HepG2 (cell line): ENCODE measurements around the gene TEAD1. TPM values are rescaled to one million over a fixed set of nuclear protein-coding genes. Genes with fewer than 3 reads are reported as not detected.

ENCODE experiments used
- ATAC-seq: fragments of 200-7000 bp; cut with Tn5 transposase; 3 replicates; pipeline ENCODE4 v1.9.1; 2020; ENCODE audit warnings: mild to moderate bottlenecking, moderate library complexity
- BruUV-seq: library from RNA; stranded (reverse); fragments of 400-500 nt; replicated peaks from 2 replicates; lab custom pipeline; 2021; lab: Mats Ljungman, UMichigan
- CTCF ChIA-PET: fragments of 300-600 bp; formaldehyde crosslinking; extraction: SDS; loops from one replicate; lab custom pipeline; 2021; ENCODE audit warnings: low total read pairs, inconsistent platforms, low intra/inter-chr PET ratio; lab: Yijun Ruan, JAX
- POLR2A ChIA-PET: fragments of 350-600 bp; sonication (Branson Sonifier 250); formaldehyde crosslinking; loops from one replicate; lab custom pipeline; 2020; ENCODE audit warnings: antibody characterized with exemption, inconsistent platforms; lab: Yijun Ruan, JAX
- DNase-seq: peaks from one replicate; pipeline ENCODE4 v3.0.0-alpha.2; 2015; ENCODE audit warnings: low spot score
- FAIRE-seq: peaks from 3 replicates; lab custom pipeline; 2011; peaks lifted over from hg19 to GRCh38; lab: Jason Lieb, UNC
- H2AFZ ChIP-seq: one replicate; pipeline ENCODE4 v1.6.1; 2011; ENCODE audit warnings: low read length, inconsistent platforms
- H3K27ac ChIP-seq: fragments of 300-600 bp; 3 replicates; pipeline ENCODE4 v1.8.0; 2011; ENCODE audit warnings: mixed run types, mild to moderate bottlenecking, mixed read lengths, low read length, inconsistent platforms; ENCODE audit not compliant: insufficient read depth; ENCODE audit errors: extremely low read length
- H3K27me3 ChIP-seq, 2 experiments: fragments of 200-600 bp in 1 of 2; 2 replicates in 1 of 2; 3 replicates in 1 of 2; pipeline versions ENCODE4 v1.6.0 to v1.8.0; 2011; ENCODE audit warnings: low read length in 2 of 2, mild to moderate bottlenecking in 2 of 2, moderate library complexity in 2 of 2, inconsistent platforms in 1 of 2; ENCODE audit not compliant: insufficient read depth in 2 of 2, control insufficient read depth in 1 of 2
- H3K36me3 ChIP-seq, 2 experiments: fragments of 200-600 bp in 1 of 2; replicated peaks in 1 of 2; 2 replicates in 1 of 2; 3 replicates in 1 of 2; pipeline versions ENCODE4 v1.5.1 to v1.8.0; 2011; ENCODE audit warnings: low read length in 2 of 2, inconsistent platforms in 1 of 2; ENCODE audit not compliant: insufficient read depth in 2 of 2, control insufficient read depth in 1 of 2
- H3K4me1 ChIP-seq: 2 replicates; pipeline ENCODE4 v1.5.1; 2012; ENCODE audit warnings: low read length, inconsistent platforms; ENCODE audit not compliant: insufficient read depth
- H3K4me2 ChIP-seq: 2 replicates; pipeline ENCODE4 v1.6.0; 2011; ENCODE audit warnings: low read depth, low read length, inconsistent platforms
- H3K4me3 ChIP-seq, 3 experiments: fragments of 200-600 bp in 1 of 3; sonication (generic), shearing (Covaris generic) in 1 of 3; replicated peaks in 1 of 3; 2 replicates each; pipeline ENCODE4 v1.5.1; 2011 to 2016; ENCODE audit warnings: low read length in 3 of 3, inconsistent platforms in 2 of 3, low read depth in 2 of 3, mild to moderate bottlenecking in 2 of 3, control low read depth in 1 of 3, mixed read lengths in 1 of 3; ENCODE audit not compliant: insufficient read depth in 1 of 3
- H3K79me2 ChIP-seq: one replicate; pipeline ENCODE4 v1.6.1; 2011; ENCODE audit warnings: low read length, inconsistent platforms; ENCODE audit not compliant: insufficient read depth
- H3K9ac ChIP-seq: 2 replicates; pipeline ENCODE4 v1.6.0; 2011; ENCODE audit warnings: mild to moderate bottlenecking, low read depth, low read length, inconsistent platforms; ENCODE audit not compliant: insufficient read depth
- H3K9me3 ChIP-seq: 2 replicates; pipeline ENCODE4 v1.5.1; 2012; ENCODE audit warnings: mild to moderate bottlenecking, low read length
- H4K20me1 ChIP-seq: 2 replicates; pipeline ENCODE4 v1.6.0; 2011; ENCODE audit warnings: inconsistent platforms, mild to moderate bottlenecking, low read length, moderate library complexity; ENCODE audit not compliant: insufficient read depth
- ATF5 ChIP-seq: sonication (generic); formaldehyde crosslinking; IDR thresholded peaks from 2 replicates; pipeline ENCODE4 v1.4.0; 2020; ENCODE audit warnings: mild to moderate bottlenecking, low read depth, missing genetic modification reagents
- BCL6 ChIP-seq: IDR thresholded peaks from 2 replicates; pipeline ENCODE4 v1.6.1; 2016; ENCODE audit warnings: missing genetic modification reagents, missing compliant biosample characterization
- DNMT3B ChIP-seq: conservative IDR thresholded peaks from 2 replicates; pipeline ENCODE4 v1.6.1; 2016; ENCODE audit warnings: missing biosample characterization, control low read depth
- FOXO1 ChIP-seq: sonication (generic); formaldehyde crosslinking; IDR thresholded peaks from 2 replicates; pipeline ENCODE4 v1.4.0; 2020; ENCODE audit warnings: missing genetic modification reagents
- HCFC1 ChIP-seq: fragments of 150-350 bp; IDR thresholded peaks from 2 replicates; pipeline ENCODE4 v1.6.1; 2014; ENCODE audit warnings: low read depth, low read length
- IRX3 ChIP-seq: sonication (generic); formaldehyde crosslinking; IDR thresholded peaks from 2 replicates; pipeline ENCODE4 v1.8.1; 2023; ENCODE audit warnings: mild to moderate bottlenecking, low read depth, missing genetic modification reagents, borderline replicate concordance
- PCBP1 ChIP-seq: fragments of 200-400 bp; formaldehyde crosslinking; IDR thresholded peaks from 2 replicates; pipeline ENCODE4 v1.6.1; 2017; ENCODE audit warnings: mild to moderate bottlenecking, low read depth, low read length, borderline replicate concordance
- RAD21 ChIP-seq: fragments of 450-650 bp; formaldehyde crosslinking; IDR thresholded peaks from 2 replicates; pipeline ENCODE4 v1.5.0; 2020; ENCODE audit warnings: mild to moderate bottlenecking
- RBAK ChIP-seq: sonication (generic); formaldehyde crosslinking; IDR thresholded peaks from 2 replicates; pipeline ENCODE4 v1.5.1; 2020; ENCODE audit warnings: mild to moderate bottlenecking, missing genetic modification reagents
- RNF2 ChIP-seq: fragments of 450-650 bp; conservative IDR thresholded peaks from 2 replicates; pipeline ENCODE4 v1.6.1; 2016; ENCODE audit warnings: low read depth
- STAT6 ChIP-seq: sonication (generic); formaldehyde crosslinking; IDR thresholded peaks from 2 replicates; pipeline ENCODE4 v1.4.0; 2020; ENCODE audit warnings: missing genetic modification reagents, mild to moderate bottlenecking, borderline replicate concordance
- TFE3 ChIP-seq: IDR thresholded peaks from 2 replicates; pipeline ENCODE4 v1.6.1; 2016
- ZNF253 ChIP-seq: sonication (generic); formaldehyde crosslinking; IDR thresholded peaks from 2 replicates; pipeline ENCODE4 v1.8.0; 2022; ENCODE audit warnings: mild to moderate bottlenecking, missing genetic modification reagents, borderline replicate concordance
- ZNF350 ChIP-seq: sonication (generic); formaldehyde crosslinking; IDR thresholded peaks from 2 replicates; pipeline ENCODE4 v1.4.0; 2020; ENCODE audit warnings: mild to moderate bottlenecking, low read depth, missing genetic modification reagents, borderline replicate concordance
- ZNF547 ChIP-seq: sonication (generic); formaldehyde crosslinking; IDR thresholded peaks from 2 replicates; pipeline ENCODE4 v1.5.1; 2020; ENCODE audit warnings: mild to moderate bottlenecking, missing genetic modification reagents
- ZNF629 ChIP-seq: sonication (generic); formaldehyde crosslinking; conservative IDR thresholded peaks from 2 replicates; pipeline ENCODE4 v1.5.0; 2020; ENCODE audit warnings: missing genetic modification reagents
- ZNF883 ChIP-seq: sonication (generic); formaldehyde crosslinking; IDR thresholded peaks from 2 replicates; pipeline ENCODE4 v1.5.1; 2020; ENCODE audit warnings: mild to moderate bottlenecking, missing genetic modification reagents; ENCODE audit errors: not compliant biosample characterization
- WGBS: methylation state at CpG from one replicate; pipeline ENCODE4 v1.1.6; 2017; ENCODE audit warnings: low lambda C conversion rate; 5-methylcytosine and 5-hydroxymethylcytosine counted together
- in situ Hi-C: cut with HindIII; loops from 2 replicates; pipeline ENCODE4 v1.10.0; 2017; ENCODE audit warnings: low pct_unique_long_range_greater_than_20kb; ENCODE audit not compliant: extremely low pct_ligation_motif_present
- intact Hi-C: fragments of 100-400 bp; cut with micrococcal nuclease; formaldehyde crosslinking; loops from one replicate; pipeline ENCODE4 v1.10.0; 2022; ENCODE audit not compliant: unreplicated experiment
- polyA plus RNA-seq, 8 experiments: library from polyadenylated mRNA; depleted of rRNA in 3 of 8; stranded (reverse) in 7 of 8; unstranded in 1 of 8; fragments of >200 nt; fragmentation: Illumina TruSeq in 4 of 8; extraction: Trizol in 4 of 8; gene quantifications; 2 replicates each; pipeline versions ENCODE4 v1.2.1 to v1.2.3, GENCODE V29; 2011 to 2016; ENCODE audit warnings: low read depth in 4 of 8, missing spikeins in 1 of 8, mixed read lengths in 1 of 8; ENCODE audit not compliant: insufficient read depth in 1 of 8
- total RNA-seq, 5 experiments: library from RNA; depleted of rRNA; stranded (reverse); fragments of >200 nt; fragmentation: Illumina TruSeq; extraction: Trizol; gene quantifications; 2 replicates each; pipeline ENCODE4 v1.2.3, GENCODE V29; 2016; ENCODE audit warnings: low read depth in 1 of 5

TEAD1 gene
- total and polyA plus RNA-seq, 2 of the 13 experiments (the other 11 are each of a cell fraction or from before 2014, with no cell fraction given): 20.1 to 30.5 TPM

GRCh38 chr11:12770966-12771597, 96.9 kb downstream of the TEAD1 start:
- no TSS peak for BruUV-seq
- ChIA-PET CTCF (no interaction called here), POLR2A (no interaction called here)
- Histone ChIP-seq H3K4me3 (no peak overlapping the region), H4K20me1 (no peaks in the 10 kb centered on the region; the same call in 1 of the 2 replicates), H2AFZ (no peak overlapping the region), H3K4me1 (peaks cover 26% of the 10 kb centered on the region), H3K27ac (no peak overlapping the region), H3K79me2 (peaks cover 24% of the 10 kb centered on the region), H3K36me3 (peaks cover 2 to 29% of the 10 kb centered on the region in 2 experiments; a peak in 2 of 5 replicates), H3K9ac (no peak overlapping the region), H3K27me3 (no peaks in the 10 kb centered on the region), H3K9me3 (no peaks in the 10 kb centered on the region), H3K4me2 (no peak overlapping the region)
- no peak for DNase-seq
- intact Hi-C loops (no loop called here), in situ Hi-C loops (no loop called here)
- TF ChIP-seq TFE3 (CRISPR knock-in tag) (no peak), FOXO1 (CRISPR knock-in tag) (no peak), DNMT3B (CRISPR knock-in tag) (no peak), RAD21 (CRISPR knock-in tag) (no peak), RNF2 (no peak), ZNF547 (no peak), PCBP1 (no peak), ATF5 (no peak), RBAK (no peak), STAT6 (CRISPR knock-in tag) (no peak), BCL6 (CRISPR knock-in tag) (no peak), ZNF629 (CRISPR knock-in tag) (no peak), ZNF883 (CRISPR knock-in tag) (no peak), HCFC1 (no peak), IRX3 (CRISPR knock-in tag) (no peak), ZNF350 (no peak), ZNF253 (CRISPR knock-in tag) (no peak)
- FAIRE-seq: no peak
- no peak for ATAC-seq
- WGBS: 98% methylated on average over 8 of the region's 8 CpGs
